ENCODE data around the gene NAV3.
"Not testable (repeated sequence)": the region's sequence is repeated elsewhere in the genome, so short reads cannot be mapped to it uniquely, and the experiment has no call there.

The NAV3 gene

DNA sequence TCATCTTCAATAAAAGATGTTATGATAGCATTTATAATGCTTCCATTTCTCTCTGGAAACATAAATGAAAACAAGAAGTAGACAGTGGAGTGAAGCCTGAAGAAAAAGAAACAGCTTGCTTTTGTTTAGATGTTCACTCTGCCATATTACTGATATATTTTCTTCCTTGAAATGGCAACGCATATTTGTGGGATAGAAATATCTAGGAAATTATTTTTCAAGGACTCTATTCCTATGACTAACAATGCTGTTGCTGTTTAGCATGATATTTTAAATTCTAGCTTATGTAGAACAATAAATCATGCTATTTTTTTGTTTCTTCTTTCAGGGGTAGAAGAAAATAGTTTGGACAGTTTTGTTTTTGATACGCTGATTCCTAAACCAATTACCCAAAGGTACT is 359.0 kb downstream of the NAV3 start:
- no peak for DNase-seq (ENCODE audit: low read depth in 2 of 2)

DNA sequence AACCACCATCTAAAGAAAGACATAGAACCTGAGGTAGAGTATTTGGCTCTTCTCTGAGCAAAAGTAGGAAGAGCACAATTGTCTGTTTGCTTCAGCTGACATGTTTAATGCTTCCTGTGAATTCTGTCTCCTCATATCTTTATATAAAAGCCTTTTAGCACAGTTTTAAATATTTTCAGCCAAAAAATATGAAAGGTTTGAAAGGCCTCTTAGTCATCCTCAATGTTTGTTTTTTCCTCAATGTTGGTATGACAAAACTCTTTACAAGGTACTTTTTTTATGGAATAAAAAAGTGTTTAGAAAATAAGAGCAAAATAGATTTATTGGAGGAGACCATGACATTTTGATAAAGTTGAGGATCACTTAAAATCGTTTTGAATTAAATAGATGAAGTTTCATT is 360.9 kb downstream of the NAV3 start:
- no peak for DNase-seq (ENCODE audit: low read depth in 2 of 2)

DNA sequence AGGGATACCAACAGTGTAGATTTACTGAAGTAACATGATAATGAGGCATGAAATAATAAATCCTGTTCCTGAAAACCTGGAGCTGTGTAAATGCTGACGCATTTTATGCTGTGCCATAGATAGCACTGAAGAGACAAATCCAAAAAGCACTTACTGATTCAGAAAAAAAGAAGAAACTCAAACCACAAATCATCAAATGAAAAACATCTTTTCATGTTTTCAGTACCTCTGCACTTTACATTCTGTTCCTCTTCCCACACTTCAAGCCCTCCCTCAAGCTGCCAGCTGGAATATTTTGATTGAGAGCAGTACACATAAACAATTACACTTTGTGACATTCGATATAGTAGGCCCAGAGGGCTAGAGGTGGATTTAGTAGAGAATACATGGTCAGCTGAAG is 362.3 kb downstream of the NAV3 start:
- DNase-seq (ENCODE audit: low read depth in 2 of 2): no peak

DNA sequence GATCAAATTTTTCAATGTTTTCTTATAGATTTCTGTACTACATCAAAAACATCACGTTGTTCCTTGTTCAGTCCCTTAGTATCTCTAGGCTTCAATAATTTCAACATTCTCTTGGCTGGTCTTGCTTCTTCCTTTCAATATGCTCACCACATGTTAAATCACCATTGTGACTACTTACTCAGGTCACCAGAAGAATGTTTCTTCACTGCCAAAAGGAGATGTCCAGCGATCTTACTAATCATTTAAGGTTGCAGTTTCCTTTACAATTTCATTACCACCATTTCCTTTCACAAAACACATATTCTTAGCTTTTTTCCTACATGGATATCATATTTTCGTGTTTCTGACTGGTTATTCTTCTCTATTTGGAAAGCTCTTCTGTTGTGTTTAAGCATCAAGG is 363.8 kb downstream of the NAV3 start:
- no peak for DNase-seq (ENCODE audit: low read depth in 2 of 2)

DNA sequence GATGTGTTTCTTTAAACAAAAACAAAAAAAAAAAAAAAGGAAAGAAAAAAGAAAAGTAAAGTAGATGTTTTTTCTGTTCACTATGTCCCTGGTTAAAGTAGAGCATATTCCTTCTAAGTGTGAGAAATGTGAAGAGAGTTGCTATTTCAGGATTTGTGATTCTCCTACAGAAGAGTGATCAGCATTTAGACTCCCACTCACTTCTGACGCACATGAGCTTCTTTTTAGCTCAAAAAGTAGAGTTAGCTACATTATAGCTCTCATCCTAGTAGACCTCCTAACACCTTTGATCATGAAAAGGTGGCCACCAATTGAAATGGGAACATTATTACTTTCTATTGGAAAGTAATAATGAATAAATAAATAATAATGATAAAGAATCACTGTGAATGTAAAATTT is 368.2 kb downstream of the NAV3 start:
- no peak for DNase-seq (ENCODE audit: low read depth in 2 of 2)

DNA sequence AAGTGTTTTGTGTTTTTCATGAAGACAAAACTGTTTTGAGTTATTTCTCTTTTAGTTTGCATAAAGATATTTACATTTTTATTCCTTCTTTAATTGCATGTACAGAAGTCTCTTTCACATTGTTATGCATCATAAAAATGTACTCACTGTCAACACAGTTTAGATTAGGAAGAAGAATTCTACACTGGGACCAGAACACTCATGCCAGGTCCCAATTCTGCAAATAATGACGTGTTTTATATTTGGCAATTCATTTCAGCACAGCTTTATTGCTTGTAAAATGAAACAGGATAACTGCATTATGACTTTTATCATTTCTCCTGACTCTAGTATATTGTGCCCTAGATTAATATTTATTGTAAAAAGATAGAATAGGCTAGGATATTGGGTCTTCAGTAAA is 369.2 kb downstream of the NAV3 start:
- no peak for DNase-seq (ENCODE audit: low read depth in 2 of 2)

DNA sequence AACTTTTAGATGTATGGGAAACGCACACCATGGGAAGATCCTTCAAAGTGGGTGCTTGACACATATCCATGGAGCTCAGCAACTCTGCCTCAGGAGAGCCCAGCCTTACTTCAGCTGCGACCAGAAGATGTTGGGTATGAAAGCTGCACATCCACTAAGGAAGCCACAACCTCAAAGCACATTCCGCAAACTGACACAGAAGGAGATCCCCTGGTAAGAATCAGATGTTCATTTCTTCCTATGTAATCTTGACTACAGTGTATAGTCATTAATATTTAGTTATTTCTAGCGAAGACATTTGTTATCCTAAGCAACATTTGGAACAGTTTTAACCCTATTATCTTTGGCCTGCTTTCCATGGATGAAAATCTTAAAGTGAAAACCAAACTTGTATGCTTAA is 374.2 kb downstream of the NAV3 start:
- DNase-seq (ENCODE audit: low read depth in 2 of 2): no peak

DNA sequence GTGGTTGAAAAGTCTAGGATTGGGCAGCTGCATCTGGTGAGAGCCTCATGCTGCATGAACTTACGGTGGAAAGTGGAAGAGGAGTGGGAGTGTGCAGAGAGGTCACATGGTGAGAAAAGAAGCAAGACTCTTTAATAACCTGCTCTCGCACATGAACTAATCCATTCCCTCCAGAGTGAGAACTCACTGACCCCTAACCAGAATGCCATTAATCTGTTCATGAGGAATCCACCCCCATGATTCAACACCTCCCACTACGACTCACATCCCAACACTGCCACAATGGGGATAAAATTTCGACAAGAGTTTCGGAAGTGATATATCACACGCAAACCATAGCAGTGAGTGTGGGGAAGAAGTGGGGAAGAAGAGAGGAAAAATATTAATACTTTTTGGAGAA is 377.4 kb downstream of the NAV3 start:
- no peak for DNase-seq (ENCODE audit: low read depth in 2 of 2)

DNA sequence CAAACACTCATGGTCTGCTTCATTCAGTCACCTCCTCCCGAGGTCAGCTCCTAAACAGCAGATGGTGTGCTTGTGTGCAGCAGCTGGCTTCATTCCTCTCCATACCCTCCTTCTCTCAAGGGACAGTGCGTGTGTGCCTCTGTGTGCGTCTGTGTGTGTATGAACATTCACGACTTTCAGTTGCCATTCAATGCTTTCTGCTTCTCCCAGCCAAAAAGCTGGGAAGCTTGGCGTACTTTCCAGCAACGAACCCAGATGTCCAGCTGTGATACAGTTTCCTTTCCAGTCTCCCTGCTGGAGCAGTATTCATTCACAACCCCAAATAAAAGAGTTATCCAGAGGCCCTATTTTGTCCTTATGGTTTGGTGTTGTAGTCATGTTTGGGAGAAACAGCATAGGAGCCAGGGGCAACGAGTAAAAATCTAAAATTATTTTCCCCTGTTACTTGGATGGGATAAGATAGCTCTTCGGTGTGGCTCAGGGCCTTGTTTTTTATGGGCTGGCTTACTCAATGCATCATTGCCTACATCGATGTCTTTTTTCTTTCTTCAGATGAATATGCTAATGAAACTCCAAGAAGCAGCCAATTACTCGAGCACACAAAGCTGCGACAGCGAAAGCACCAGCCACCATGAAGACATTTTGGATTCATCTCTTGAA is 379.3 kb downstream of the NAV3 start:
- DNase-seq (ENCODE audit: low read depth in 2 of 2): no peak

DNA sequence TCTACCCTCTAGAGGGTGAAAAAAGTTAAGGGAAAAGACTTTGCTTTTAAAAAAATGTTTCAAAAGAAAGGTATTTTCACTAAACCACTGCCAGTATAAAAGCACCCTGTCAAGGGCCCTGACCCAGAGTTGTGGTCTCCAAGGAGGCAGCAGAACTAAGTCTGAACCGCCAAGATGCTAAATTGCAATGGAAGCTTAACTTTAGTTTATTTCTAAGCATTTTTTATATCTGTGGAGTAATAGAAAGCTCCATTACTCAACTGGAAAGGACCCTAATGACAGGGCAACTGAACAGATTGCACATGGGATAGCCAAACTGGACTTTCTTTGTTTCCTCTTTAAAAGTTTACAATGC is 379.8 kb downstream of the NAV3 start:
- no peak for DNase-seq (ENCODE audit: low read depth in 2 of 2)

DNA sequence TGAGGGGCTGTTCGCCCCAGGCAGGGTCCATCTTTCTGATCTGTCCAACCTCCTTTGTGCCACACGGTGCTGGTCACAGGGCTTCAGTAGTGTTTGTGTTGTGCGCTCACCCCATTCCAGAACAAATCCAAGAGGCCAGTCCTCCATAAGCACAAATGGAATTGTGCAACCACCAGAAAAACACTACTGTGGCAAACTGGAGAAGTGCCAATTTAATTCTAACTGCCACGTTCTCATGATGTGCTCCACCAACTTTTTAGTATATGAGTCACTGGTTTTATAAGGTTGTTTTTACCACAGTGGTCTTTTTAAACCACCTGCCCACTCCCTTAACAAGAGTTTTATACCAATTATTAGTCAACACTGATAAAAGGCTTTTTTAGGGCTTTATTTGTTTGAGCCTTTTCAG is 380.2 kb downstream of the NAV3 start:
- DNase-seq (ENCODE audit: low read depth in 2 of 2): no peak

DNA sequence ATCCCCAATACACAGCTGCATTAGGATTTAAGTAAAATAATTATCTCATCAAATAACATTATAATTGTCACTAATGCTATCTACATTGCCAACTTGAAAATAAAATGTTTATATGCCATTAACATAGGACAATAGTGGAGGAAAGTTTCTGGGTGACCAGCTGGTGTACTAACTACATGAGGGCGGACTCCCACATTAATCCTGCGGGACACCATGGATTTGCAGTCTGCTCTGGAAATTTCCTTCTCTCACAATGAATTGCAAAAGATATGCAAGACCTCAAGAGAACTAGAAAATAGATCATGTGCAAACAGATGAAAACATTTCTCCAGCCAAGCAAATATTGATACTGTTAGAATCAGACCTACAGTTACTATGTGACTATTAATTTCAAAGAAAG is 390.1 kb downstream of the NAV3 start:
- no peak for DNase-seq (ENCODE audit: low read depth in 2 of 2)

DNA sequence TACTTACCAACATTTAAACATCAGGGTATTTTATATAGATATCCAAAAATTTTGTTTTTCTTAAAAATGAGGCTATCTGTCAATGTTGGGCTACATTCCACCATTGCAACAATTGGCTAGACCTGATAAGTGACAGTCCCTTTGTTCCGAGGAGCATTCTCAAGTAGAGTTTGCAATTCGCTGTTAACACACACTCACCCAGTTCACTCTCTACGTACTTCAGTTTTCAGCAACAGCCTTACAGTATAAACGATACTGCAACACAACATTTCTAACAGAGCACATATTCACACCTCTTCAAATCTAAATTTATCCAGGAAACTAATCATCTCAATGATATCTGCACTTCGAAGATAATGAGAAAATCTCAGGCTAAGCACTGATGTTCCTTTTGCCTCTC is 393.5 kb downstream of the NAV3 start:
- DNase-seq (ENCODE audit: low read depth in 2 of 2): no peak

DNA sequence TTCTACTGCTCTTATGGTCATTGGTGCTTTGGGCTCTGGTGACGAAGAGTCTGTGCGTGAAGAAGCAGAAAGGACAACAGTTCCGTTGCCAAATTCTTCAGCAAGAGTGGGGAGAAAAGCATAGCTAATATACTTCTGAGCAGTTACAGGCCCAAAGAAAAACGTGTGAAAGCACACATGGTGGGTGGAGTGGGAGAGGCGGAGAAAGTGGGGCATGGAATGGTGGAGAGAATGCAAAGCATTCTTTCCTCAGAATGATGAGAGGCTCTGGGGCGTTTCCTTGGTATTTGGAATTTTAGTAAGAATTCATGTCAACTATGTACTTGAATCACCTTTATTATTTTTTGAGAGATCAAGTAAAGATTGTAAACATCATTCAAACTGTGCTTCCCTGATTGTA is 396.1 kb downstream of the NAV3 start:
- DNase-seq (ENCODE audit: low read depth in 2 of 2): no peak

DNA sequence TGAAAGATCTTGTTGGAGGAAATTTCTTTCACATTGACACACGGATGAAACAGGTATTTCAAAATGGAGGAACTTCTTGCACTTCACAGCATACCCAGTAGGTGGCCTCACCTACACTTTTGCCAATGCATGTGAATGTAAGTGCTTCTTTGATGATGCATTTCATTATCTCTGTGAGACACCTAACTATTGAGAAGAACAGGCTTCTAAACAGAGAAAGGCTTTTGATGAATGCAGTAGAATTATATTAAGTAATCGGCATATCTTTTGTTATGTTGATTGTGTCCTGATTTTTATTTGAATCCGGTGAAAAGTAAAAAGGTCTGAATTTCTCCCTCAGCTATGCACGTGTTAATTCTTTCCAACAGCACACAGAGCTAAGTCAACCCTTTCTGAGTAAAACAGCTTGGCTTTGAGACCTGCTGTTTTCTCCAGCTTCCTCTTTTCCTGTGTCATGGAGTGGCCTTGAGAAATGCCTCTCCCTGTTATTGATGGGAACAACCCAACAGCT is 399.0 kb downstream of the NAV3 start:
- DNase-seq (ENCODE audit: low read depth in 2 of 2): no peak

DNA sequence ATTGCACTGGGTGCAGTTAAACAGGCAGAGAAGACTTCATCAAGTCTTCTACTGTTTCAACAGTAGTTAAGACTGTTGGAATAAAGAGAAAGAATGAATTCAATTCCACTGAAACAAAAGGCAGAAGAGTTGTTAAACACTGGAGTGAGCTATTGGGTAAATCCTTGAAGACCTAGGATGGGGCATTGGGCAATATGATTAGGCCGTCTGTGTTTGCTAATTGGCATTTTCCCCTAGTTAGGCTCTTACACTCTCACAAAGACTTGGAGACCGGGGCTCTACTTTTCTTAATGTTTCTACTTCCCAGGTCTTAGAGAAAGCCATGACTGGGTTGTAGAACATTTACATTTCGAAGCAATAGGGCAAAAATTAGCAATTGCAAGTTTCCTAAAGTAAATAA is 402.1 kb downstream of the NAV3 start:
- DNase-seq (ENCODE audit: low read depth in 2 of 2): no peak

DNA sequence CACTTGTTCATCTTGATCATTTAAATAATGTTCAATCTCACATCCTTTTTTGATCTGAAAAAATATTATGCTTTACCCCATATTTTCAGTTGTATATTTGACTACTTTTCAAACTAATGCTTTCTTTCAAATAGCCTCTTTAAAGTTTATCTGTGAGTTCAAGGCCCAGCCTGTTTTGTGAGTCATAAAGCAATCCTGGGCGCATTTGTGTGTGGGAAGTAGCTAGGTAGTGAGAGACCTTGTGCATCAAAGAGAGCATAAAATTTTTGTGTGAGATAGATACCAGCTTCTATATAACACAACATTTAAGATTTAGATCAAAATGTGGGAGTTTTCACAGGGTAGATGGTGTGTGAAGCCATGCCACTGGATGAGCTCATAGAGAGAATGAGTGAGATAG is 405.6 kb downstream of the NAV3 start:
- no peak for DNase-seq (ENCODE audit: low read depth in 2 of 2)

DNA sequence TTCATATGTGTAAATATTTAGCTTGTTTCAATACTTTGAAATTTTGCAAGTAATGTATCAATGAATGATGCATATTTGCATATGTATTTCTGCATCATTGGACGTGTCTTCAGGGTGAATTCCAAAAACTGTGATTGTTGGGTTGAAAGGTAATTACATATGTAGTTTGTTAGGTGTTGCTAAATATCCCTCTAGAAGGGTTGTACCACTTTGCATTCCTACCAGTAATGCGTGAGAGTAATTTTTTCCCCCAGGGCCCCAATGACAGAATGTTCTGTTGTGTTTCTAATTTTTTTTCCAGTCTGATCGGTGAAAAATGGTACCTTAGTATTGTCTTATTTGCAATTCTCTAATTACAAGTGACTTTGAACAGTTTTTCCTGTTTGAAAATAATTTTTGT is 408.9 kb downstream of the NAV3 start:
- no peak for DNase-seq (ENCODE audit: low read depth in 2 of 2)

DNA sequence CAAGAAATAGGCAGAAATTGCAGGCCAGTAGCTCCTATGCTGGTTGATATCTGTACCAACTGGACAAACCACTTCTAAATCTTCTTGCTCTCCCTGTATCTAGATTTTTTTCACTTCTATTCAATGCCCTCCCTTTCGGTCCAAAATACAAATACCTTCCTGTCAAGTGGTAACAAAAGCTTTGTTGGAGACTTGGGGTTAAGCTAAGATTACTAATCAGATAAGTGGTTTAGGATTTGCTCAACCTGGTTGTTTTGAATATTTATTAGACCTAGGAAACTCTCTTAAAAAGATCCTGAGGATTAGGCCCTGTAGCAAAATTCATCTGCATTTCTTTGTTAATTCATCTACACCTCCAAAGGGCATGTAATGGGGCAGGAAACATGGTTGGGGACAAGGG is 410.1 kb downstream of the NAV3 start:
- DNase-seq (ENCODE audit: low read depth in 2 of 2): no peak

DNA sequence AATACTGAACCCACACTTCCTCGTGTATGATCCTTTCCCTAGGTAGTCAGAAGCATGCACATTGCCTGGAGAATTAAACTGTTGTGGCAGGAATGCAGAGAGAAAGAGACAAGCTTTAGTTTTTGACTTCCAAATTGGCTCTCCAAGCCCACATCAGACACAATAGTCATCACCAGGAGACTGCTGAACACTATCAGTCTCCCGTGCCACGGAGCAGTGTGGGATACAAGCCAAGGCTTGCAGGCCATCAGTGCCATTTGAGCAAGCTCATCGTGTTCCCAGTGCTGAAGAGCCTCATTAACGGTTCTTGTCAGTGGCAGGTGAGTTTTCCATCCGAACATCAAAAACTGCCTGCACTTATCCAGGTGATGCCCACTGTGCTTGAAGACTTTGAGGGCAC is 410.8 kb downstream of the NAV3 start:
- no peak for DNase-seq (ENCODE audit: low read depth in 2 of 2)

DNA sequence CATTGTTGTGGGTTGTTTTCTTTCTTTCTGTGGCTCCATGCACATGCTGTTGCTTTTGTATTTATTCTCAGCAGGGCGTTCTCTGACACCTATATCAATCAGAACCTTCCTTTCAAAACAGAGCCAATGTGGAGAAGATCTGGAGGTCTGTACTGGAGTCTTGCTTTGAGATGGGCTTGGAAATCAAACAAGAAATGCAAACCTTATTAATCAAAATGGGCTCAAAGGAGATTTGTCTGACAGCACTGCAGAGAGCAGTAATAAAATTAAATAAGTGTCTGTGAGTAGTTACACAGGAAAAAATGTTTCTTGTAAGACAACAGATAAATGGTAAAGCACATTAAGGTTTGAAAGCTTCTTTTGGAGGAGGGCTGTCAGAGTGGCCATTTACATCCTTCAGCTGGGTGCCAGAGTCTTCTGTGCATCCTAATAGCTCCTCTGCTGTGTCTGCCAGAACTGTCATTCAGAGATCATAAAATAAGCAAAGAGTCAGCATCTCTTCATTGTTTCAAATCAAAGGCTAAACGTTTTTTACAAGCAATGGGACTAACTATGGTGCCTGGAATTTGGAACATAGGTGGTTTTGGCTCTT is 414.3 kb downstream of the NAV3 start:
- DNase-seq (ENCODE audit: low read depth in 2 of 2): no peak

DNA sequence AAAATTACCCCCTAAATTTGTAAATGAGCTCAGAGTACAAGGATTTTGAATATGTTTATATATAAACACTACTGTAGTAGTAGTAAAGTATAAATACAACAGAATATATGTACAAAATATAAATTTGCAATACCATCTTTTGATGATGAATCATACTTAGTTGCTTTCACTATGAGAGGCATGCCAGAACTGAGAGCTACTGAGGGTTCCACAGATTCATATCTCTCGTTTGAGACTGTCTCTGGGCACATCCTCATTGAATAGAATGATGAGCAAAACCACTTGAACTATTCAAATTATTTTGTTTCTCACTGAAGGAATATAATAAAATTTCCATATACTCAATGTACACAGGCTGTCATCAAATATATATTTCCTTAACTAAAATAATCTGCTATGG is 417.6 kb downstream of the NAV3 start:
- no peak for DNase-seq (ENCODE audit: low read depth in 2 of 2)

DNA sequence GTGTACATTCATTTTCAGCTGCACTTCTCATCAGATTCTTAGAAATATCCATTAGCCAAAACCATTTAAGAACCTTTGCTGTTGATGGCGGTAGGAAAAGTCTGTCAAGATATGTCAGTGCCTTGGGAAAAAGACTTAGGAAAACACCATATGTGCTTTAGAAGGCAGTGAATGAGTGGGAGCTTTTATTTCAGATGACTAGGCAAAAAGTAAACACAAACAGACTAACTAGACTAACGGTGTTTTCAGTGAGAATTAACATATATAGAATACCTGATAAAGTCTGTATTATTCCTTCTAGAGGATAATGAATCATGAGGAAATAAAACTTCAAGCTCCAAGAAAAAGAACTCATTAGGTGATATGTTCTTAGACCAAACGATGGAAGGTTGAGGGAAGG is 418.9 kb downstream of the NAV3 start:
- no peak for DNase-seq (ENCODE audit: low read depth in 2 of 2)

DNA sequence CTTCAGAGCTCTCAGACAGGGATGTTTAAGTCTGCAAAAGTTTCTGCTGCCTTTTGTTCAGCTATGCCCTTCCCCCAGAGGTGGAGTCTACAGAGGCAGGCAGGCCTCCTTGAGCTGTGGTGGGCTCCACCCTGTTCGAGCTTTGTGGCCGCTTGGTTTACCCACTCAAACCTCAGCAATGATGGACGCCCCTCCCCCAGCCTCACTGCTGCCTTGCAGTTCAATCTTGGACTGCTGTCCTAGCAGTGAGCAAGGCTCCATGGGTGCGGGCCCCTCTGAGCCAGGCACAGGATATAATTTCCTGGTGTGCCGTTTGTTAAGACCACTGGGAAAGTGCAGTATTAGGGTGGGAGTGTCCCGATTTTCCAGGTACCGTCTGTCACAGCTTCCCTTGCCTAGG is 427.0 kb downstream of the NAV3 start:
- DNase-seq (ENCODE audit: low read depth in 2 of 2): not testable (repeated sequence)
